Panc1 (cell line): ENCODE data around the gene CYB5R3. TPM values are rescaled to one million over a fixed set of nuclear protein-coding genes. Genes with fewer than 3 reads are reported as not detected.

Experiments
- ATAC-seq: fragments of 200-7000 bp; cut with Tn5 transposase; 2 replicates; pipeline ENCODE4 v1.9.1; 2020; ENCODE audit warnings: mild to moderate bottlenecking, moderate library complexity
- BruUV-seq: library from RNA; stranded (reverse); fragments of 400-500 nt; replicated peaks from 2 replicates; lab custom pipeline; 2021; lab: Mats Ljungman, UMichigan
- CTCF ChIA-PET: fragments of 300-600 bp; sonication (Branson Sonifier 250); formaldehyde crosslinking; loops from one replicate; lab custom pipeline; 2022; ENCODE audit warnings: antibody characterized with exemption; lab: Charles Lee
- POLR2A ChIA-PET: fragments of 300-600 bp; sonication (Branson Sonifier 250); formaldehyde crosslinking; loops from one replicate; lab custom pipeline; 2022; ENCODE audit warnings: antibody characterized with exemption; lab: Charles Lee
- DNase-seq: peaks from one replicate; pipeline ENCODE4 v3.0.0-alpha.2; 2010; ENCODE audit warnings: low read depth, low spot score
- H3K27ac ChIP-seq: 2 replicates; pipeline ENCODE4 v1.5.1; 2011; ENCODE audit warnings: mild to moderate bottlenecking, low read length, inconsistent platforms
- H3K27me3 ChIP-seq: fragments of 200-500 bp; sonication (Bioruptor generic); 2 replicates; pipeline ENCODE4 v1.6.0; 2014; ENCODE audit warnings: low read length, inconsistent platforms; ENCODE audit not compliant: control insufficient read depth, insufficient read depth
- H3K36me3 ChIP-seq: fragments of 200-500 bp; sonication (Bioruptor generic); 2 replicates; pipeline ENCODE4 v1.5.1; 2014; ENCODE audit warnings: inconsistent platforms, mild to moderate bottlenecking, low read length, moderate library complexity; ENCODE audit not compliant: control insufficient read depth, insufficient read depth
- H3K4me1 ChIP-seq: 2 replicates; pipeline ENCODE4 v1.5.1; 2011; ENCODE audit warnings: inconsistent platforms, mild to moderate bottlenecking, low read length, moderate library complexity; ENCODE audit not compliant: control insufficient read depth, insufficient read depth
- H3K4me3 ChIP-seq, 2 experiments: 2 replicates each; pipeline ENCODE4 v1.5.1; 2011 to 2012; ENCODE audit warnings: low read depth in 2 of 2, low read length in 2 of 2, mild to moderate bottlenecking in 2 of 2, inconsistent platforms in 1 of 2, moderate library complexity in 1 of 2
- H3K9me3 ChIP-seq: fragments of 200-500 bp; sonication (Bioruptor generic); 2 replicates; pipeline ENCODE4 v1.5.1; 2014; ENCODE audit warnings: low read depth, mild to moderate bottlenecking, inconsistent platforms, low read length, moderate library complexity; ENCODE audit not compliant: control insufficient read depth, insufficient read depth
- CTCF ChIP-seq: fragments of 450-650 bp; IDR thresholded peaks from 2 replicates; pipeline ENCODE4 v1.5.1; 2017; ENCODE audit warnings: mild to moderate bottlenecking
- POLR2AphosphoS5 ChIP-seq: IDR thresholded peaks from 2 replicates; pipeline ENCODE4 v1.6.1; 2012; ENCODE audit warnings: mild to moderate bottlenecking, low read depth, low read length, moderate library complexity
- REST ChIP-seq, 2 experiments: IDR thresholded peaks; 2 replicates each; pipeline ENCODE4 v1.6.1; 2011 to 2012; ENCODE audit warnings: low read depth in 2 of 2, control low read depth in 1 of 2, low read length in 1 of 2, mild to moderate bottlenecking in 1 of 2, moderate library complexity in 1 of 2; ENCODE audit not compliant: insufficient read depth in 1 of 2
- SIN3A ChIP-seq: IDR thresholded peaks from 2 replicates; pipeline ENCODE4 v1.6.1; 2012; ENCODE audit warnings: low read depth, mild to moderate bottlenecking, low read length, moderate library complexity, borderline replicate concordance; ENCODE audit not compliant: insufficient read depth
- TCF7L2 ChIP-seq: IDR thresholded peaks from 2 replicates; pipeline ENCODE4 v1.6.1; 2011; ENCODE audit warnings: mild to moderate bottlenecking, low read depth, low read length, inconsistent platforms
- in situ Hi-C: cut with HindIII; loops from 2 replicates; pipeline ENCODE4 v1.10.0; 2016; ENCODE audit warnings: low sequenced_read_pairs, low pct_unique_long_range_greater_than_20kb
- intact Hi-C: fragments of 100-400 bp; cut with micrococcal nuclease; formaldehyde crosslinking; loops from one replicate; pipeline ENCODE4 v1.10.0; 2022; ENCODE audit not compliant: unreplicated experiment
- total RNA-seq: library from RNA; stranded (reverse); gene quantifications from one replicate; pipeline ENCODE4 v1.2.1, GENCODE V29; 2021; ENCODE audit not compliant: unreplicated experiment

The CYB5R3 gene
- total RNA-seq, 1 experiment from 2014 or later, result 102 TPM

- Histone ChIP-seq H3K4me1 (peaks cover 10% of the 10 kb centered on the region), H3K4me3 (no peak overlapping the region), H3K27ac (peak overlapping the region; percentile 59), H3K27me3 (no peaks in the 10 kb centered on the region), H3K36me3 (no peaks in the 10 kb centered on the region), H3K9me3 (no peaks in the 10 kb centered on the region)
- intact Hi-C loops (no loop called here), in situ Hi-C loops (no loop called here)
- ATAC-seq (peak; percentile 75), DNase-seq (no peak)
- ChIA-PET POLR2A (no interaction called here), CTCF (no interaction called here)
- no TSS peak for BruUV-seq
- TF ChIP-seq REST (IDR thresholded peaks at IDR 0.05; ENCODE audit: insufficient read depth in 1 of 2, low read depth in 2 of 2, low read length in 1 of 2) (no peak), SIN3A (no peak), TCF7L2 (no peak), CTCF (no peak), POLR2AphosphoS5 (no peak)
Measured at GRCh38 chr22:42688241-42689211, 39.3 kb upstream of the CYB5R3 start.

- no peak overlapping the region for H3K27ac ChIP-seq
- CTCF ChIA-PET, result no interaction called here
- TF ChIP-seq CTCF (no peak), SIN3A (no peak), TCF7L2 (no peak), POLR2AphosphoS5 (no peak)
Measured at GRCh38 chr22:42686756-42687491, 37.7 kb upstream of the CYB5R3 start.

More at GRCh38 chr22:42686756-42687491, 37.7 kb upstream of the CYB5R3 start:
- Histone ChIP-seq H3K9me3 (no peaks in the 10 kb centered on the region), H3K4me1 (peaks cover 10% of the 10 kb centered on the region), H3K36me3 (no peaks in the 10 kb centered on the region), H3K4me3 (no peak overlapping the region), H3K27me3 (no peaks in the 10 kb centered on the region)
- intact Hi-C loops (no loop called here), in situ Hi-C loops (no loop called here)
- POLR2A ChIA-PET, result no interaction called here
- no peak for ATAC-seq
- BruUV-seq, result no TSS peak
- DNase-seq, result no peak
